Epithelial cell of prostate (primary cell): Measurements from ENCODE around the gene EPRS1.
"Not testable (repeated sequence)": the region's sequence is repeated elsewhere in the genome, so short reads cannot be mapped to it uniquely, and the experiment has no call there.

Experiments used
- DNase-seq: peaks from one replicate; pipeline ENCODE4 v3.0.0-alpha.2; 2011; ENCODE audit warnings: low read depth, low spot score
- H3K27ac ChIP-seq: fragments of 450-650 bp; 2 replicates; pipeline ENCODE4 v1.5.1; 2017; ENCODE audit warnings: mild to moderate bottlenecking

The EPRS1 gene

GRCh38 chr1:220040028-220040596, 6.2 kb downstream of the EPRS1 start:
- DNase-seq = no peak
- no peak overlapping the region for H3K27ac ChIP-seq

- H3K27ac ChIP-seq = no peak overlapping the region
- DNase-seq = no peak
Measured at GRCh38 chr1:220038640-220039039, 7.7 kb downstream of the EPRS1 start.

- not testable (repeated sequence) for H3K27ac ChIP-seq, DNase-seq
Measured at GRCh38 chr1:220037810-220038209, 8.5 kb downstream of the EPRS1 start.

- no peak overlapping the region for H3K27ac ChIP-seq
- DNase-seq = no peak
Measured at GRCh38 chr1:220032911-220033310, 13.4 kb downstream of the EPRS1 start.

GRCh38 chr1:220031287-220031686, 15.0 kb downstream of the EPRS1 start:
- no peak overlapping the region for H3K27ac ChIP-seq
- no peak for DNase-seq

GRCh38 chr1:220028346-220028895, 17.9 kb downstream of the EPRS1 start:
- no peak overlapping the region for H3K27ac ChIP-seq
- no peak for DNase-seq

GRCh38 chr1:220019071-220019470, 27.2 kb downstream of the EPRS1 start:
- H3K27ac ChIP-seq = no peak overlapping the region
- no peak for DNase-seq

- DNase-seq = no peak
Measured at GRCh38 chr1:220013497-220013896, 32.8 kb downstream of the EPRS1 start.

GRCh38 chr1:220012259-220012658, 34.0 kb downstream of the EPRS1 start:
- DNase-seq = no peak
- H3K27ac ChIP-seq = no peak overlapping the region

More at GRCh38 chr1:220013497-220013896, 32.8 kb downstream of the EPRS1 start:
- no peak overlapping the region for H3K27ac ChIP-seq

- no peak overlapping the region for H3K27ac ChIP-seq
- no peak for DNase-seq
Measured at GRCh38 chr1:220011620-220012019, 34.7 kb downstream of the EPRS1 start.

- H3K27ac ChIP-seq = no peak overlapping the region
- DNase-seq = no peak
Measured at GRCh38 chr1:220007438-220007837, 38.9 kb downstream of the EPRS1 start.

GRCh38 chr1:220005489-220005888, 40.8 kb downstream of the EPRS1 start:
- H3K27ac ChIP-seq = peak overlapping the region; percentile 9
- DNase-seq = no peak

- DNase-seq = no peak
- no peak overlapping the region for H3K27ac ChIP-seq
Measured at GRCh38 chr1:220003610-220004299, 42.5 kb downstream of the EPRS1 start.

GRCh38 chr1:220003015-220003414, 43.3 kb downstream of the EPRS1 start:
- no peak overlapping the region for H3K27ac ChIP-seq
- DNase-seq = no peak

- DNase-seq = no peak
- H3K27ac ChIP-seq = no peak overlapping the region
Measured at GRCh38 chr1:220001095-220001501, 45.2 kb downstream of the EPRS1 start.

- H3K27ac ChIP-seq = no peak overlapping the region
- no peak for DNase-seq
Measured at GRCh38 chr1:219999821-220000220, 46.5 kb downstream of the EPRS1 start.
